Measurements from ENCODE around the gene STX11. TPM values are rescaled to one million over a fixed set of nuclear protein-coding genes. Genes with fewer than 3 reads are reported as not detected.

The STX11 gene
- total RNA-seq, 1 donor from 2014 or later: not detected

- H3K27ac Mint-ChIP-seq (ENCODE audit: unreplicated experiment): no peak overlapping the region
- no peak overlapping the region for H3K4me3 Mint-ChIP-seq
- H3K36me3 Mint-ChIP-seq (ENCODE audit: low read depth): no peaks in the 10 kb centered on the region
- TF ChIP-seq CTCF (conservative IDR thresholded peaks at IDR 0.05): no peak
- no peak for DNase-seq (ENCODE audit: low read depth, low spot score)
- peaks cover 3% of the 10 kb centered on the region for H3K4me1 Mint-ChIP-seq
- peaks cover 2% of the 10 kb centered on the region for H3K9me3 Mint-ChIP-seq
- H3K27me3 Mint-ChIP-seq (ENCODE audit: low read depth): peaks cover 2% of the 10 kb centered on the region
Observed at GRCh38 chr6:144223686-144224085, 73.4 kb downstream of the STX11 start.

GRCh38 chr6:144231721-144232120, 81.4 kb downstream of the STX11 start:
- no peaks in the 10 kb centered on the region for H3K36me3 Mint-ChIP-seq (ENCODE audit: low read depth)
- H3K9me3 Mint-ChIP-seq: peaks cover 2% of the 10 kb centered on the region
- peaks cover 11% of the 10 kb centered on the region for H3K4me1 Mint-ChIP-seq
- DNase-seq (ENCODE audit: low read depth, low spot score): no peak
- TF ChIP-seq CTCF (conservative IDR thresholded peaks at IDR 0.05): no peak
- no peak overlapping the region for H3K4me3 Mint-ChIP-seq
- H3K27ac Mint-ChIP-seq (ENCODE audit: unreplicated experiment): no peak overlapping the region
- H3K27me3 Mint-ChIP-seq (ENCODE audit: low read depth): no peaks in the 10 kb centered on the region

- no peaks in the 10 kb centered on the region for H3K27me3 Mint-ChIP-seq (ENCODE audit: low read depth)
- no peak for DNase-seq (ENCODE audit: low read depth, low spot score)
- no peaks in the 10 kb centered on the region for H3K9me3 Mint-ChIP-seq
- H3K4me1 Mint-ChIP-seq: peaks cover 11% of the 10 kb centered on the region
- no peaks in the 10 kb centered on the region for H3K36me3 Mint-ChIP-seq (ENCODE audit: low read depth)
- TF ChIP-seq CTCF (conservative IDR thresholded peaks at IDR 0.05): no peak
- no peak overlapping the region for H3K27ac Mint-ChIP-seq (ENCODE audit: unreplicated experiment)
- no peak overlapping the region for H3K4me3 Mint-ChIP-seq
Observed at GRCh38 chr6:144232176-144232831, 82.0 kb downstream of the STX11 start.

DNA sequence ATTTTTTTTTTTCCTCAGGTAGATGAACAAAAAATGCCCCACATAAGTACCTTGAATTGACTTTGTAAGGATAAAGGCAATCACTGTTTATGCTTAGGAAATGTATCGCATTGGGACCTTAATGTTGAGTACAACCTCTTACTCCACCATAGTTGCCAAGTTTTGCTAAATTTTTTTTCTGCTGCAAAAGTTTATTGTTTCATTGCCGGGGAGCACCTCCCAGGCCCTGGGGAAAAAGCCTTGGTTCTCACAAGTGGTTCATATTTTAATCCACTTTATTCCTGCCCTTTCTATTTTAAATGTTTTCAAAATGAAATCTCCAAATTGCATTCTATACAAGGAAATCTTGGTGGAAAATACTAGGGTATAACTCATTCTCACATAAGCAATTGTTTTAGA, 82.5 kb downstream of the STX11 start:
- no peak for DNase-seq (ENCODE audit: low read depth, low spot score)
- H3K4me1 Mint-ChIP-seq: peaks cover 11% of the 10 kb centered on the region
- no peak overlapping the region for H3K27ac Mint-ChIP-seq (ENCODE audit: unreplicated experiment)
- H3K4me3 Mint-ChIP-seq: no peak overlapping the region
- H3K36me3 Mint-ChIP-seq (ENCODE audit: low read depth): no peaks in the 10 kb centered on the region
- H3K9me3 Mint-ChIP-seq: no peaks in the 10 kb centered on the region
- TF ChIP-seq CTCF (conservative IDR thresholded peaks at IDR 0.05): no peak
- no peaks in the 10 kb centered on the region for H3K27me3 Mint-ChIP-seq (ENCODE audit: low read depth)

DNA sequence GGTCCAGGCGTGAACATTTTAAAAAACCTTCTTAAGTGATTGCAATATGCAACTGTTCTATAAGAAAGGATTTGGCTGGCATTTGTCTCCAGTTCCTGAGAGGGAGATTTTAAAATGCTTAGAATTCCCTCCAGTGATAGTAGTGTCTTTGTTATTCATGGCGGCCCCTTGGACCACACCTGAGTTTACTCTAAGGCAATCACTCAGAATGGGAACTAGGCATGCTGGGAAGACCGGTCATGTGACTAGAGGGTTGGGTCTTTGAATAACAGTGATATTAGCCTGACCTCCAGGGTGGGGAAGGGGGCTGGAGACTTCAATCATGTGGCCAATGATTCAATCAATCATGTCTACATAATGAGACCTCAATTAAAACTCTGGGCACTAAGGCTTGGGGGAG, 84.1 kb downstream of the STX11 start:
- H3K36me3 Mint-ChIP-seq (ENCODE audit: low read depth): no peaks in the 10 kb centered on the region
- H3K4me1 Mint-ChIP-seq: peaks cover 6% of the 10 kb centered on the region

More for the DNA sequence above, 84.1 kb downstream of the STX11 start:
- no peak overlapping the region for H3K4me3 Mint-ChIP-seq
- no peak for DNase-seq (ENCODE audit: low read depth, low spot score)
- no peaks in the 10 kb centered on the region for H3K9me3 Mint-ChIP-seq
- H3K27ac Mint-ChIP-seq (ENCODE audit: unreplicated experiment): no peak overlapping the region
- TF ChIP-seq CTCF (conservative IDR thresholded peaks at IDR 0.05): no peak
- H3K27me3 Mint-ChIP-seq (ENCODE audit: low read depth): no peaks in the 10 kb centered on the region

Data from neural crest cell (in vitro differentiated cells).